NK-92 (cell line): ENCODE measurements around the gene WFIKKN2.
"Not testable (repeated sequence)": the region's sequence is repeated elsewhere in the genome, so short reads cannot be mapped to it uniquely, and the experiment has no call there.

Experiments
- DNase-seq: peaks from one replicate; lab custom pipeline; 2025; ENCODE audit not compliant: unreplicated experiment; lab: John Stamatoyannopoulos, UW

The WFIKKN2 gene

DNA sequence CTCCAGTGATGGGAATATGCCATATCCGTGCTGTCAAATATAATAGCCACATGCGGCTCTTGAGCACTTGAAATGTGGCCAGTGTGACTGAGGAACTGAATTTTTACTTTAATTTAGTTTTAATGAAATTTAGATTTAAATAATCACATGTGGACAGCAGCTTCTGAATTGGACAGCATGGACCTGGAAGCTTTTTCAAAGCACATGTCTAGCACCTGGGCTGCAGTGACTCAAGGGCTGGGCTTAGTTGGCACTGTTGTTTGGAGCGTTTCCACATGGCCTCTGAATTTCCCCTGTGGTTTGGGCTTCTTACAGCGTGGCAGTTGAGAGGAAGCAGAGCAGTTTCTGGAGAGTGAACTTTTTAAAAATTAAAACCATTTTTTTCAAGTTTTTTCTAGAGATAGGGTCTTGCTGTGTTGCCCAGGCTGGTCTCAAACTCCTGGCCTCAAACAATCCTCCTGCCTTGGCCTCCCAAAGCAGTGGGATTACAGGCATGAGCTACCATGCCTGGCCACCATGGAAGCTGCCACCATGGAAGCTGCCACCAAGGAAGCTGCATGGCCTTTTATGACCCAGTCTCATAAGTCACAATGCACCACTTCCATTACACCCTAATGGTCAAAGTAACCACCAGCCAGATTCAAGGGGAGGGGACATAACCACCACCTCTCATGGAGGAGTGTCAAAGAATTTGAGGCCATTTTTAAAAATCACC is 37.5 kb downstream of the WFIKKN2 start:
- no peak for DNase-seq

DNA sequence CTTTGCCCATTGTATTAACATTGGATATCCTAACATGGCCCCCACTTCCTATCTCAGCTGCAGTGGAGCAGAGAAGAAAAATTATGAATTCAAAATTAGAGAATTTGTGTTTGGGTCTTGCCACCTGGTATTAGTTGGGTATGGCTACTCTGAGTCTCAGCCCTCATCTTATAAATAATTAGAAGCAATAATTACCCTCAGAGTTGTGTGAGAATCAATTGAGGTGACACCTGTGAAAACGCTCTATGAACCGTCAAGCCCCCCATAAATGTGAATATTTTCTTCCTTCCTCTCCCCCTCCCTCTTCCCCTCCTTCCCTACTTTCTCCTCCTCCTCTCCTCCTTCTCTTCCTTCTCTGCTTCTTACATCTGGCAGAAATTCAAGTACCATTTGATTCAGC is 39.7 kb downstream of the WFIKKN2 start:
- DNase-seq: no peak

DNA sequence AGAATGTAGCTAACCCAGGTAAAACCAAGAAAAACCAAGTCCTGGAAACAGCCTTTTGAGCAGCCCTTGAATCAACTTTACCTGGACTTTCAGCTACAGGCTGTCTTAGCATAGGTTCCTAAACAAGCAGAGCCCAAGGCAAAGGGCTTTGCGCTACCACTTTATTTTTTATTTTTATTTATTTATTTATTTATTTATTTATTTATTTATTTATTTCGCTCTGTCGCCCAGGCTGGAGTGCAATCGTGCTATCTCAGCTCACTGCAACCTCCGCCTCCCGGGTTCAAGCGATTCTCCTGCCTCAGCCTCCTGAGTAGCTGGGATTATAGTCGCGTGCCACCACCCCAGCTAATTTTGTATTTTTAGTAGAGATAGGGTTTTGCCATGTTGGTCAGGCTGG is 41.7 kb downstream of the WFIKKN2 start:
- not testable (repeated sequence) for DNase-seq

DNA sequence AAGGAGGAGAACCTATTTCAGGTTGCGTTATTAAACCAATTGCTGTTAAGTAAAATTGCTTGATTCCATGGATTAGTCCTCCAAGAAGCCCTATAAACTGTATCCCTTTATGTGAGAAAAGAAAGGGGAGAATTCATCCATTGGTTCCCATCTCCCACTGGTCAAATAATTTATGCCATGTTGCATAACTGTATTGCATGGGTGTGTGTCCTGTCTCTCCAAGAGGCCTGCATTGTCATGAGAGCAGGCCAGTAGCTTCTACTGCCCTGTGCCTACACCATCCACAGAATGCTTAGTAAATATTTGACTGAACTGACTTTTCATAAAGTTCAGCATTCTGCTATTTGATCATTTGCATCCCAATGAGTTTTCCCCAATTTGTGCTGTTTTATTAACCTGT is 42.5 kb downstream of the WFIKKN2 start:
- no peak for DNase-seq

DNA sequence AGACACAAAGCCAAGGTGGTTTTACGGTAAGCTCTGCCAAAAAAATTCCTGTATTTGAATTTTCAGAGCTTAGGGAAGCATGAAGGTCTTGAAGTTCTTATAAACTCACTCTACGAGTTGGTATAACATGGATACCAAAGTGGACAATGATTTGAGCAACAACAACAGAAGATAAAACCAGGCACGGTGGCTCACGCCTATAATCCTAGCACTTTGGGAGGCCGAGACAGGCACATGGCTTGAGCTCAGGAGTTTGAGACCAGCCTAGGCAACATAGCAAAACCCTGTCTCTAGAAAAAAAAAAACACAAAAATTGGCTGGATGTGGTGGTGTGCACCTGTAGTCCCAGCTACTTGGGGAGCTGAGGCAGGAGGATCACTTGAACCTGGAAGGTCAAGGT is 43.7 kb downstream of the WFIKKN2 start:
- no peak for DNase-seq

DNA sequence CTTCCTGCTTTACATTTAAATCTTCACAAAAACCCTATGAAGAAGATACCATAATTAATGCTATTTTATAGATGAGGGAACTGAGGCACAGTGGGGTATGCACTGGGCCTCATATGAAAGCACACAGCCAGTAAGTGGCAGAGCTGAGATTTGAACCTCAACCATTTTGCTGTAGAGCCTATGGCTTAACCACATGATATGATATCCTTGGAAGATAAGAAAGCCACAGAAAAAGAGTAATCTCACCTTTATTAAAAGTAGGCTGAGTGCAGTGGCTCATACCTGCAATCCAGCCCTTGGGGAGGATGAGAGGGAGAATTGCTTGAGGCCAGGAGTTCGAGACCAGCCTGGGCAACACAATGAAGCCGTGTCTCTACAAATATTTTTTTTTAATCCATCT is 45.8 kb downstream of the WFIKKN2 start:
- no peak for DNase-seq

DNA sequence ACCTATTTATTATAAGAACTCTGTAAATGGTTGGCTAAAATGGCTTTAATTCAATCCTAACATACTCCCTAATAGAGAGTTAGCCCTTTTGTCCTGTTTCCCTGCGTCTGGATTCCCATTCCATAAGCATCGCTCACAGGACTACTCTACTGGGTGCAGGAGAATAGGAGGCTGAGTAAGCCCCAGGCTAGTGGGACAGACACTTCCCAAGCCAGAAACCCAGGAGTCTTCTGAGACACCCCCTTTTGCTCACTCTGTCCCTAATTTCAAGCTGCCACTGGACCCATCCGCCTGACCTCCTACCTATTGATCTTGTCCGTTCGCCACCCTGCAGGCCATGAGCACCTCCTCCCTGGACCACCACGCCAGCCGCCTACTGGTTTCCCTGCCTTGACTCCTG is 47.5 kb downstream of the WFIKKN2 start:
- DNase-seq: no peak

DNA sequence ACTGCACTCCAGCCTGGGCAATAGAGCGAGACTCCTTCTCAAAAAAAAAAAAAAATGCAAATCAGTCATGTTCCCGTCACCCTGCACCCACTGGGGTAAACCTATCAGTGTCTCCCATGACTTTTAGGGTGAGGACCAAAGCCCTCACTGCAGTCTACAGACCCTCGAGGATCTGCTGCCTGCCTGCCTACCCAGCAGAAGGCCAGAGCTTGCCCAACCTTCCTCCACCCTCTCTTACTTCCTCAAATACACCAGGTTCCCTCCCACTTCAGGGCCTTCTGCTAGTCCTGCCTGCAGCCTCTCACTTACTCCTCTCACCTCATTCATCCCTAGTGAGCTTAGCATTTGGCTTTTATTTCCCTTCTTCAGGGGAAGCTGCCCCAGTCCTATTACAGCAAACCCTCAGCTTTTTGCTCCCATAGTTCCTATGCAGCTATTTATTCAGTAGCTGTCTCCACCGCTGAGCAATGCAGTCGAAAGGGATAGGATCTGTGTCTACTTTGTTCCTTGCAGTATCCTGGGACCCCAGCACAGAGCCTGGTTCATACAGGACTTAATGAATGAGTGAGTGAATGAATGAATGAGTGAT is 48.6 kb downstream of the WFIKKN2 start:
- DNase-seq: no peak

DNA sequence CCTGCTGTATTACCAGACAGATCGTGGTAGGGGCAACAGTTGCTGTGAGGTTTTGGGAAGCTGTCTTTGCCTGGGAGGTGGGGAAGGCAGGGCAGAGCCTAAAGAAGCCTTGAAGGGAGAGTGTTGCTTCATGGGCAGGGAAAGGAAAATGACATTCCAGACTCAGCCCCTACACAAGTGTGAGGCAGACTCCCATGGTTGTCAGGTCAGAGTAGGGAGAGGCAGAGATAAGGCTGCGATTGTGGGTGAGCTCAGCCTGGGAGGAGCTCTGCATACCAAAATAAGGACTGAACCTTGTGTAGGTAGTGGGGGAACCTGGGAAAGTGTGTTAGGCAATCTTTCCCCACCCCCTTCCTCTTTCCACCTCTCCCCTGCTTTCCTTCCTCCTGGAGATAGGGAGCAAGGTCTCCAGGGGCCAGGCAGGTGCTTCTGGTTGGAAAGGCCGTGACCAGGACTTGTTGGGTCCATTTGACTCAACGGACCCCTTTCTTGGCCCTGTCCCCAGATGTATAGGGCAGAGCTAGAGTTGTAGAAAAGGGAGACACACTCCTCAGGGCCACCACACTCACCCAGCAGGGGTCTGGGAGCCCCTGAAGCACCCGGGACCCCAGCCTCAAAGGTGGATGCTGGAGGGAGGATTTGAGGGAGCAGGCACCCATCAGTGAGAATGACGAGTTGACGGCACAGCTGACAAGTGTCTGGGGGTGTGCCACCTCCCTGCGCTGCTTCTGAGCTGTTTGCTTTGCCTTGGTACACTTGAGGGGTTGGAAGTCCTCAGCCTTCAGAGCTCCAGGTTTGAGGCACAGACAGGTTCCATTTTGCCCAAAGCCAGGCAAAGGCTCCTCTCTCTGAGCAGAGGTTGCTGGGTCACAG is 49.3 kb downstream of the WFIKKN2 start:
- no peak for DNase-seq

DNA sequence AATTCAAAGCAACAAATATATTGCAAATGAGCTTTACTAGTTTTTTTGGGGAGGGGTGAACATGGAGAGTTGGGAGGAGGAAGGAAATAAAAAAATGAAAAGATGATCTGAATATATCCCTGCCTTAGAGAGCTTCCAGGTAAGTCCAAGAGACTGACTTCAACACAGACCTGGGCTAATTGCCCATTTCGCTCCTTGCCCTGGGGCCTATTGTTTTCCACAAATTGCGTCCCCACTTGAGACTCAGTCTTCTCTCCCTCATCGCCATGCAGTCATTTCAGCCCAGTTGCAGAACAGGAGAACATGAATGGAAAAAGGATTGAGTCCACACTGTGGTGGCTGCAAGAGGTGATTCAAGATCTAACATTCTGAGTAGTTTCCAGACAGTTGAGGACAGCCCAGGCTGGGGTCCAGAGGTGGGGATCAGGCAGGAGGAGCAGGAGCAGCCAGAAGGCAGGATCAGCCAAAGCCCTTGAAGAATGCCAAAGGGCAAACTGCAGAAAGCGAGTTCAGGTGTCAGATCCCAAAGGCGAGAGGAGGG is 52.4 kb downstream of the WFIKKN2 start:
- DNase-seq: no peak

DNA sequence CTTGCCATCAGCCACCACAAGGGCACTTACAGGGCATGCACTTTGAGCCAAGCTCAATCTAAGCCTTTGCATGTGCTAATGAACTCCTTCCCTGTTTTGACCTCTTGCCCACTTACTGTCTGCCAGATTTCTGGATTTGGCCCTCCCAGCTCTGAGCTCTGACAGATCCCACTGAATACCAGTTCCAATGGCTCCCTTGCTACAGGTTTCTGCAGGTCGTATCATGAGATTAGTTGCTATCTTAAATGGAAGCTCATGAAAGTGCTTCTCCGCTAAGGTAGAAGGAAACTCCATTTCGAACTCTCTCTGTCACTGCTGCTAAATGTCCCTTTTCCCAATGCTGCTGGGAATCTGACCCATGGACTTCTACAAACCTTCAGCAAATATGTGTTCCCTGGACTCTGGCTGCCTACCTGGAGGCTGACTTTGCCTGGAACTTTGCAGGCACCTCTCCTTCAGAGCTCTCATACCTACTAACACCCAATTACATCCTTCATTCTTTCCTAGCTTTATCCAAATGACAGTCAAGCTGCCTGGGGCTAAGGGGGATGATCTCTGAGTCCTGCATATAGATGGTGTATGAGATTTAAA is 54.2 kb downstream of the WFIKKN2 start:
- no peak for DNase-seq

DNA sequence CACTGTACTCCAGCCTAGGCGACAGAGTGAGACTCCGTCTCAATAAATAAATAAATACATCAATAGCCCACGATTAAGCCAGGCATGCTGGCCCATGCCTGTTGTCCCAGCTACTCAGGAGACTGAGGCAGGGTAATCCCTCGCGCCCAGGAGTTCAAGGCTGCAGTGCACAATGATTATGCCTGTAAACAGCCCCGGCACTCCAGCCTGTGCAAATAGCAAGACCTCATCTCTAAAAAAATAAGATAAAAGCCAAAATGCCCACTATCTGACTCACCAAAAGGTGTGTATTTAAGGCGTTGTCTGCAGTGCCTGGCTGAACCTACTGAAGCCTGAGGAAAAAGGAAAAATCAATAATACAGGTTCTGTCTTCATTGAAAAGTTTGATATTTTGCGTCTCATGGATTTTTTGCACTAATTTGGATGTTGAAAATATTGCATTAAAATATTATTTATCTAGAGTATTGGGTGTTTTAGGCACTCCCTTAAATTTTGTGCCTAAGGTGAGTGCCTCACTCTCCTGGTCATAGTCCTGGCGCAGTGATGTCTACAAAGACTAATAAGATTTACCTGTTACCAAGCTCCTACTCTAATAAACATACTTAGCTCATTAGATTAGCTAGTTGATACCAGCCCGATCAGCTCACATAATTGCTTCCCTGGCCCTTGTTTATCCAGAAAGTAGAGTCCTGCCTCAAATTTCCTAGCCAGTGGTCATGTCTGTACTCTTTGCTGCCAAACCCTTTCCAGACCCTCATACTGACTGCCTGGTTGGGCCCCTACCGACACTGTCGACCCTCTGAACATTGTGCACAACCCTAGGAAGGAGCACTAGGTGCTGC is 55.5 kb downstream of the WFIKKN2 start:
- DNase-seq: no peak

DNA sequence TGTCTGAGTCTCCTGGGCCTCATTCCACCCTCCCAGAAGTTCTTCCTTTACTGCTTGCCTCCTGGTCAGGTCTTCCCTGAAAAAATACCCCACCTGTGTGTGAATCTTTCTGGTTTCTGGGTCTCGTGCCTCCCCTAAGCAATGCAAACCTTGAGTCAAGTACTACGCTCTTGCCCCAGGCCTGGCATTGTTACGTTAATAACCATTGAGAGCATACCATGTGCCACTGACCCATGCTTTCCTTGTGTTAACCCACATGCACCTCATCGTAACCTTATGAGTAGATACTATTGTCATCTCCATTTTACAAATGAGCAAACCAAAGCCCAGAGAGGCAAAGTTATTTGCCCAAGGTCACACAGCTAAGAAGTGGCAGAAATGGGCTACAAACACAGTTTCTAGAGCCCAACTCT is 56.2 kb downstream of the WFIKKN2 start:
- DNase-seq: no peak
